HEK293 (cell line): ENCODE results near the gene SNX15.
A peak's percentile ranks its signal among the peaks of the same experiment; 100 is the strongest.

Experiments
- CTCF ChIA-PET: fragments of 350-600 bp; formaldehyde crosslinking; extraction: SDS; loops from one replicate; lab custom pipeline; 2021; ENCODE audit warnings: antibody characterized with exemption; lab: Yijun Ruan, JAX
- POLR2A ChIA-PET: fragments of 300-600 bp; formaldehyde crosslinking; extraction: SDS; loops from one replicate; lab custom pipeline; 2020; ENCODE audit warnings: antibody characterized with exemption, inconsistent platforms; lab: Yijun Ruan, JAX
- H3K27ac ChIP-seq: fragments of 200-500 bp; sonication (Bioruptor generic); 2 replicates; pipeline ENCODE4 v1.5.1; 2014; ENCODE audit warnings: low read depth, low read length, control low read depth, inconsistent platforms; ENCODE audit errors: extremely low read depth
- H3K36me3 ChIP-seq, 2 experiments: fragments of 200-500 bp in 1 of 2; sonication (Bioruptor generic) in 1 of 2; 1 replicate in 1 of 2; 2 replicates in 1 of 2; pipeline ENCODE4 v1.5.1; 2014 to 2017; ENCODE audit warnings: inconsistent platforms in 2 of 2, low read length in 2 of 2; ENCODE audit not compliant: control insufficient read depth in 2 of 2, insufficient read depth in 1 of 2
- H3K4me1 ChIP-seq: fragments of 200-500 bp; sonication (Bioruptor generic); 2 replicates; pipeline ENCODE4 v1.5.1; 2014; ENCODE audit warnings: mild to moderate bottlenecking, low read length, inconsistent platforms; ENCODE audit not compliant: control insufficient read depth, insufficient read depth
- H3K4me3 ChIP-seq: 2 replicates; pipeline ENCODE4 v1.5.1; 2011; ENCODE audit warnings: low read depth, mild to moderate bottlenecking, control low read depth, low read length, moderate library complexity
- H3K9me3 ChIP-seq: fragments of 200-500 bp; sonication (Bioruptor generic); 2 replicates; pipeline ENCODE4 v1.5.1; 2014; ENCODE audit warnings: low read depth, low read length, inconsistent platforms; ENCODE audit not compliant: control insufficient read depth, insufficient read depth
- BCL11A ChIP-seq: fragments of 450-650 bp; formaldehyde crosslinking; IDR thresholded peaks from 2 replicates; pipeline ENCODE4 v1.5.1; 2016; ENCODE audit warnings: low read depth, missing biosample characterization, missing genetic modification characterization
- KLF17 ChIP-seq: fragments of 450-650 bp; formaldehyde crosslinking; IDR thresholded peaks from 2 replicates; pipeline ENCODE4 v1.5.1; 2016; ENCODE audit warnings: missing biosample characterization, missing genetic modification characterization
- PRDM1 ChIP-seq: fragments of 450-650 bp; formaldehyde crosslinking; IDR thresholded peaks from 2 replicates; pipeline ENCODE4; 2016; ENCODE audit warnings: missing biosample characterization, missing genetic modification characterization
- YY1 ChIP-seq: fragments of 450-650 bp; formaldehyde crosslinking; IDR thresholded peaks from 2 replicates; pipeline ENCODE4 v1.5.1; 2018; ENCODE audit warnings: missing biosample characterization, missing genetic modification characterization
- ZNF174 ChIP-seq: fragments of 450-650 bp; formaldehyde crosslinking; IDR thresholded peaks from 2 replicates; pipeline ENCODE4 v1.5.0; 2017; ENCODE audit warnings: missing biosample characterization, mild to moderate bottlenecking, missing genetic modification characterization
- ZNF175 ChIP-seq: fragments of 450-650 bp; formaldehyde crosslinking; IDR thresholded peaks from 2 replicates; pipeline ENCODE4 v1.5.1; 2016; ENCODE audit warnings: missing biosample characterization, missing genetic modification characterization
- ZNF223 ChIP-seq: fragments of 450-650 bp; formaldehyde crosslinking; IDR thresholded peaks from 2 replicates; pipeline ENCODE4 v1.5.1; 2016; ENCODE audit warnings: missing biosample characterization, missing genetic modification characterization
- ZNF341 ChIP-seq: fragments of 450-650 bp; formaldehyde crosslinking; IDR thresholded peaks from 2 replicates; pipeline ENCODE4; 2016; ENCODE audit warnings: low read depth, missing biosample characterization, missing genetic modification characterization
- ZNF366 ChIP-seq: fragments of 450-650 bp; formaldehyde crosslinking; conservative IDR thresholded peaks from 2 replicates; pipeline ENCODE4 v1.5.1; 2016; ENCODE audit warnings: missing biosample characterization, missing genetic modification characterization
- ZNF423 ChIP-seq: fragments of 450-650 bp; formaldehyde crosslinking; IDR thresholded peaks from 2 replicates; pipeline ENCODE4 v1.5.1; 2016; ENCODE audit warnings: missing biosample characterization, missing genetic modification characterization
- ZNF426 ChIP-seq: fragments of 450-650 bp; formaldehyde crosslinking; IDR thresholded peaks from 2 replicates; pipeline ENCODE4 v1.5.1; 2017; ENCODE audit warnings: missing biosample characterization, missing genetic modification characterization, mild to moderate bottlenecking, inconsistent platforms, moderate library complexity
- ZNF580 ChIP-seq: fragments of 450-650 bp; formaldehyde crosslinking; IDR thresholded peaks from 2 replicates; pipeline ENCODE4 v1.5.1; 2016; ENCODE audit warnings: missing biosample characterization, missing genetic modification characterization
- ZNF629 ChIP-seq: fragments of 450-650 bp; formaldehyde crosslinking; IDR thresholded peaks from 2 replicates; pipeline ENCODE4 v1.5.1; 2017; ENCODE audit warnings: missing biosample characterization, missing genetic modification characterization
- ZNF677 ChIP-seq: fragments of 450-650 bp; IDR thresholded peaks from 2 replicates; pipeline ENCODE4 v1.5.0; 2018; ENCODE audit warnings: missing biosample characterization, mild to moderate bottlenecking, missing genetic modification characterization, moderate library complexity
- ZNF76 ChIP-seq: fragments of 450-650 bp; formaldehyde crosslinking; IDR thresholded peaks from 2 replicates; pipeline ENCODE4; 2016; ENCODE audit warnings: low read depth, missing biosample characterization, missing genetic modification characterization, borderline replicate concordance
- ZNF776 ChIP-seq: fragments of 450-650 bp; formaldehyde crosslinking; IDR thresholded peaks from 2 replicates; pipeline ENCODE4 v1.5.0; 2017; ENCODE audit warnings: missing biosample characterization, missing genetic modification characterization, borderline replicate concordance
- ZSCAN30 ChIP-seq: fragments of 450-650 bp; IDR thresholded peaks from 2 replicates; pipeline ENCODE4 v1.5.1; 2018; ENCODE audit warnings: missing biosample characterization, mild to moderate bottlenecking, missing genetic modification characterization, moderate library complexity
- TF ChIP-seq, protein P1 (sequence below): fragments of 450-650 bp; formaldehyde crosslinking; optimal IDR thresholded peaks from 2 replicates; pipeline ENCODE3; 2016; ENCODE audit warnings: missing biosample characterization, mild to moderate bottlenecking, missing genetic modification characterization
- TF ChIP-seq, protein P2 (sequence below): fragments of 450-650 bp; formaldehyde crosslinking; IDR thresholded peaks from 2 replicates; pipeline ENCODE4 v1.5.1; 2016; ENCODE audit warnings: missing biosample characterization, missing genetic modification characterization
- TF ChIP-seq, protein P3 (sequence below): fragments of 450-650 bp; formaldehyde crosslinking; IDR thresholded peaks from 2 replicates; pipeline ENCODE4 v1.5.1; 2016; ENCODE audit warnings: missing biosample characterization, missing genetic modification characterization

Gene SNX15

GRCh38 chr11:65053827-65054508, 26.7 kb downstream of the SNX15 start (continued):
- TF ChIP-seq, protein P1, sequence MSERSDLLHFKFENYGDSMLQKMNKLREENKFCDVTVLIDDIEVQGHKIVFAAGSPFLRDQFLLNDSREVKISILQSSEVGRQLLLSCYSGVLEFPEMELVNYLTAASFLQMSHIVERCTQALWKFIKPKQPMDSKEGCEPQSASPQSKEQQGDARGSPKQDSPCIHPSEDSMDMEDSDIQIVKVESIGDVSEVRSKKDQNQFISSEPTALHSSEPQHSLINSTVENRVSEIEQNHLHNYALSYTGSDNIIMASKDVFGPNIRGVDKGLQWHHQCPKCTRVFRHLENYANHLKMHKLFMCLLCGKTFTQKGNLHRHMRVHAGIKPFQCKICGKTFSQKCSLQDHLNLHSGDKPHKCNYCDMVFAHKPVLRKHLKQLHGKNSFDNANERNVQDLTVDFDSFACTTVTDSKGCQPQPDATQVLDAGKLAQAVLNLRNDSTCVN (tag by site-specific recombination), result no peak
- no peak for TF ChIP-seq BCL11A (tag by site-specific recombination)
- TF ChIP-seq, all 188 proteins: peak for 0

DNA sequence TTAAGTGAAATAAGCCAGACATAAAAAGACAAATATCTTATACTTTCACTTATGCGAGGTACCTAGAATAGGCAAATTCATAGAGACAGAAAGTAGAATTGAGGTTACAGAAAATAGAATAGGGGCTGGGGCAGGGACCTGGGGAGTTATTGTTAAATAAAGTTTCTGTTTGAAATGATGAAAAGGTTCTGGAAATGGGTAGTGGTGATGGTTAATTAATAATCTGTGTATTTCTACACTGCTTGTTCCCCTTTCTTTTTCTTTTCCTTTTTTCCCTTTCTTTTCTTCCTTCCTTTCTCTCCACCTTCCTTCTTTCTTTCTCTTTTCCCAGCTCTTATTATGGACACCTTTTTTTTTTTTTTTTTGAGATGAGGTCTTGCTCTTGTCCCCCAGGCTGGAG, 28.3 kb downstream of the SNX15 start:
- H3K27ac ChIP-seq, result no peak overlapping the region
- no peaks in the 10 kb centered on the region for H3K9me3 ChIP-seq
- TF ChIP-seq ZNF366 (0 out of 2 replicates have a peak, but pooled peaks have one; percentile 22), PRDM1 (tag by site-specific recombination) (peak; percentile 95)
- TF ChIP-seq, protein P2, sequence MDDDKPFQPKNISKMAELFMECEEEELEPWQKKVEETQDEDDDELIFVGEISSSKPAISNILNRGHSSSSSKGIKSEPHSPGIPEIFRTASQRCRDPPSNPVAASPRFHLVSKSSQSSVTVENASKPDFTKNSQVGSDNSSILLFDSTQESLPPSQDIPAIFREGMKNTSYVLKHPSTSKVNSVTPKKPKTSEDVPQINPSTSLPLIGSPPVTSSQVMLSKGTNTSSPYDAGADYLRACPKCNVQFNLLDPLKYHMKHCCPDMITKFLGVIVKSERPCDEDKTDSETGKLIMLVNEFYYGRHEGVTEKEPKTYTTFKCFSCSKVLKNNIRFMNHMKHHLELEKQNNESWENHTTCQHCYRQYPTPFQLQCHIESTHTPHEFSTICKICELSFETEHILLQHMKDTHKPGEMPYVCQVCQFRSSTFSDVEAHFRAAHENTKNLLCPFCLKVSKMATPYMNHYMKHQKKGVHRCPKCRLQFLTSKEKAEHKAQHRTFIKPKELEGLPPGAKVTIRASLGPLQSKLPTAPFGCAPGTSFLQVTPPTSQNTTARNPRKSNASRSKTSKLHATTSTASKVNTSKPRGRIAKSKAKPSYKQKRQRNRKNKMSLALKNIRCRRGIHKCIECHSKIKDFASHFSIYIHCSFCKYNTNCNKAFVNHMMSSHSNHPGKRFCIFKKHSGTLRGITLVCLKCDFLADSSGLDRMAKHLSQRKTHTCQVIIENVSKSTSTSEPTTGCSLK (tag by site-specific recombination), result no peak
- TF ChIP-seq, protein P3, sequence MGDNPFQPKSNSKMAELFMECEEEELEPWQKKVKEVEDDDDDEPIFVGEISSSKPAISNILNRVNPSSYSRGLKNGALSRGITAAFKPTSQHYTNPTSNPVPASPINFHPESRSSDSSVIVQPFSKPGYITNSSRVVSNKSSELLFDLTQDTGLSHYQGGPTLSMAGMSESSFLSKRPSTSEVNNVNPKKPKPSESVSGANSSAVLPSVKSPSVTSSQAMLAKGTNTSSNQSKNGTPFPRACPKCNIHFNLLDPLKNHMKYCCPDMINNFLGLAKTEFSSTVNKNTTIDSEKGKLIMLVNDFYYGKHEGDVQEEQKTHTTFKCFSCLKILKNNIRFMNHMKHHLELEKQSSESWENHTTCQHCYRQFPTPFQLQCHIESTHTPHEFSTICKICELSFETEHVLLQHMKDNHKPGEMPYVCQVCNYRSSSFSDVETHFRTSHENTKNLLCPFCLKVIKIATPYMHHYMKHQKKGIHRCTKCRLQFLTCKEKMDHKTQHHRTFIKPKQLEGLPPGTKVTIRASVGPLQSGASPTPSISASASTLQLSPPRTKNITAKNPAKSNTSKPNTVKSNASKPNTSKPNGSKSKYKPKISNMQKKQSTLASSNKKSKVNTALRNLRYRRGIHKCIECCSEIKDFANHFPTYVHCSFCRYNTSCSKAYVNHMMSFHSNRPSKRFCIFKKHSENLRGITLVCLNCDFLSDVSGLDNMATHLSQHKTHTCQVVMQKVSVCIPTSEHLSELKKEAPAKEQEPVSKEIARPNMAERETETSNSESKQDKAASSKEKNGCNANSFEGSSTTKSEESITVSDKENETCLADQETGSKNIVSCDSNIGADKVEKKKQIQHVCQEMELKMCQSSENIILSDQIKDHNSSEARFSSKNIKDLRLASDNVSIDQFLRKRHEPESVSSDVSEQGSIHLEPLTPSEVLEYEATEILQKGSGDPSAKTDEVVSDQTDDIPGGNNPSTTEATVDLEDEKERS (tag by site-specific recombination), result no peak
- CTCF ChIA-PET, result no interaction called here
- H3K4me1 ChIP-seq, result no peaks in the 10 kb centered on the region
- POLR2A ChIA-PET, result no interaction called here
- no peak overlapping the region for H3K4me3 ChIP-seq
- no peaks in the 10 kb centered on the region for H3K36me3 ChIP-seq

DNA sequence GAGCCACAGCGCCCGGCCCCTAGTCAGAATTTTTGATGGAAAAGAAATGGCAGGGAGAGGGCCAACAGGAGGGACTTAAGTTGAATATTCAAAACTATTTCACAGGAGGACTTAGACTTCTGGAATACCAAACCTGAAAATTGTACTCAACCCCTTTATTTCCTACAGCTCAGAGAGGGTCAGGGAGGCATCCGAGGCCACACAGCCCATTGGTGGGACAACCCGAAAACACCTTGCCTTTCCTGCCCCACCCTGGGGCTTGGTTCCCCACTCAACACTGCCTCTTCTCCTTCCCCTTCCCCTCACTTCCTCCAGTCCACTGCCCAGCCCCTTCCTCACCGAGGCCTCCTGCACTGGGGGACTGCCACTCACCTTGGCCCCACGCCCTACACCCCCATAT, 29.8 kb downstream of the SNX15 start:
- Histone ChIP-seq H3K4me1 (no peaks in the 10 kb centered on the region), H3K9me3 (no peaks in the 10 kb centered on the region), H3K4me3 (no peak overlapping the region)
- TF ChIP-seq KLF17 (no peak), ZNF366 (no peak), ZNF223 (tag by site-specific recombination) (no peak), ZNF174 (tag by site-specific recombination) (no peak), ZNF175 (tag by site-specific recombination) (no peak), ZNF423 (tag by site-specific recombination) (no peak), ZSCAN30 (tag by site-specific recombination) (no peak), BCL11A (tag by site-specific recombination) (no peak), ZNF629 (tag by site-specific recombination) (no peak), ZNF776 (tag by site-specific recombination) (no peak), ZNF426 (tag by site-specific recombination) (no peak), YY1 (no peak), ZNF677 (tag by site-specific recombination) (no peak), ZNF76 (no peak), ZNF341 (tag by site-specific recombination) (no peak), ZNF580 (tag by site-specific recombination) (no peak)
- TF ChIP-seq, all 188 proteins: peak for 0
- CTCF ChIA-PET, result interaction anchor here (0.6 kb wide), 1 partner anchor 7 kb away, joined by 5 read pairs; no protein-coding TSS in a partner anchor
- Histone ChIP-seq H3K36me3 (no peaks in the 10 kb centered on the region), H3K27ac (no peak overlapping the region)
- POLR2A ChIA-PET, result interaction anchor here (0.9 kb wide), 1 partner anchor 16 kb away, joined by 5 read pairs; the partner anchor contains the start of gene SAC3D1
